Upper lobe of left lung (tissue), 6 donors: ENCODE results near the gene PRDX3. TPM values are rescaled to one million over a fixed set of nuclear protein-coding genes. Genes with fewer than 3 reads are reported as not detected.

Experiments
- ATAC-seq, 2 donors: fragments of 200-7000 bp; cut with Tn5 transposase; one replicate each; pipeline ENCODE4 v1.9.1; 2022; ENCODE audit warnings: mild to moderate bottlenecking in 2 of 2, moderate library complexity in 2 of 2; ENCODE audit not compliant: low FRiP score in 2 of 2
- DNase-seq, 2 donors: peaks; one replicate each; pipeline ENCODE4 v3.0.0-alpha.2; 2019 to 2020
- H3K27ac ChIP-seq, 4 donors: fragments of 200-600 bp; sonication (generic); one replicate each; pipeline ENCODE4 v1.5.1; 2016 to 2019
- H3K27me3 ChIP-seq, 4 donors: fragments of 200-600 bp; sonication (generic); one replicate each; pipeline ENCODE4 v1.5.1; 2017 to 2019
- H3K36me3 ChIP-seq, 4 donors: fragments of 200-600 bp; sonication (generic); one replicate each; pipeline ENCODE4 v1.5.1; 2016 to 2019
- H3K4me1 ChIP-seq, 4 donors: fragments of 200-600 bp; sonication (generic); one replicate each; pipeline ENCODE4 v1.5.1; 2018 to 2019
- H3K4me3 ChIP-seq, 4 donors: fragments of 200-600 bp; sonication (generic); one replicate each; pipeline ENCODE4 v1.5.1; 2017 to 2019; ENCODE audit warnings: mild to moderate bottlenecking in 2 of 4, moderate library complexity in 1 of 4
- H3K9me3 ChIP-seq, 4 donors: fragments of 200-600 bp; sonication (generic); one replicate each; pipeline ENCODE4 v1.5.1; 2018 to 2019
- CTCF ChIP-seq, 6 experiments: fragments of 450-650 bp in 4 of 6; fragments of 200-600 bp in 2 of 6; sonication (generic) in 2 of 6; IDR thresholded peaks; one replicate each; pipeline ENCODE4 v1.5.1; 2016 to 2019; ENCODE audit warnings: antibody characterized with exemption in 6 of 6
- EP300 ChIP-seq, 4 donors: sonication (generic); formaldehyde crosslinking; IDR thresholded peaks; one replicate each; pipeline ENCODE4 v1.5.1; 2017; ENCODE audit warnings: antibody characterized with exemption in 4 of 4, control low read depth in 2 of 4
- POLR2A ChIP-seq, 4 donors: fragments of 450-650 bp; IDR thresholded peaks; one replicate each; pipeline ENCODE4 v1.5.1; 2016 to 2017; ENCODE audit warnings: antibody characterized with exemption in 4 of 4, mild to moderate bottlenecking in 2 of 4
- POLR2AphosphoS5 ChIP-seq, 2 donors: sonication (generic); formaldehyde crosslinking; IDR thresholded peaks; one replicate each; pipeline ENCODE4 v1.5.1; 2017; ENCODE audit warnings: antibody characterized with exemption in 2 of 2
- whole genome bisulfite sequencing, 2 donors: methylation state at CpG; one replicate each; pipeline ENCODE4 v1.1.5; 2017 to 2018; 5-methylcytosine and 5-hydroxymethylcytosine counted together
- total RNA-seq, 6 donors: library from RNA; depleted of rRNA in 4 of 6; stranded (reverse); fragments of >200 nt in 4 of 6; gene quantifications; one replicate each; pipeline versions ENCODE4 v1.1.0 to v1.2.1, GENCODE V29; 2016 to 2021
- donor health status: DM: no; HTN: no; CAD: no; lungs with moderate emphysema.
- donor health status: DM: no; HTN: yes; CAD: no; lungs with severe emphysema.

PRDX3 gene
- total RNA-seq, 6 donors from 2014 or later, result 29.9 to 104 (median 85.1) TPM

- no peaks in the 10 kb centered on the region for H3K9me3 ChIP-seq
- peaks cover 11 to 18% (median 14%) of the 10 kb centered on the region in 4 donors for H3K4me1 ChIP-seq
- 0 to 2% methylated on average over 23 to 45 of the region's 90 CpGs for WGBS, 2 donors
- TF ChIP-seq POLR2AphosphoS5 (IDR thresholded peaks at IDR 0.05) (peak; percentile 64 to 66), POLR2A (IDR thresholded peaks at IDR 0.05) (peak; percentile 45 to 80 (median 65)), EP300 (IDR thresholded peaks at IDR 0.05) (peak in 1 of 4 donors; percentile 8), CTCF (IDR thresholded peaks at IDR 0.05) (peak in 3 of 6 experiments; percentile 27 to 38 (median 37))
- ATAC-seq (peak; percentile 95 to 99), DNase-seq (peak; percentile 85 to 97)
- H3K27me3 ChIP-seq, result no peaks in the 10 kb centered on the region
- H3K36me3 ChIP-seq, result peaks cover 6 to 31% (median 18%) of the 10 kb centered on the region in 4 donors
- peak within 1 kb of the TSS; percentile 85 to 91 (median 88) for H3K27ac ChIP-seq
- H3K4me3 ChIP-seq, result peak within 1 kb of the TSS; percentile 47 to 97 (median 88)
These were observed 13.2 kb downstream of the PRDX3 start, which contains the start of gene SFXN4 for GRCh38 chr10:119165171-119166117. SFXN4 (minus strand) TSS chr10:119165714; CDS start chr10:119165647, 67 bp downstream.

- Histone ChIP-seq H3K36me3 (peaks cover 0 to 18% (median 14%) of the 10 kb centered on the region in 4 donors), H3K4me1 (peaks cover 11 to 18% (median 14%) of the 10 kb centered on the region in 4 donors), H3K27ac (no peak overlapping the region), H3K9me3 (no peaks in the 10 kb centered on the region), H3K27me3 (no peaks in the 10 kb centered on the region), H3K4me3 (no peak overlapping the region)
- 91 to 94% methylated on average over 5 of the region's 5 CpGs for WGBS, 2 donors
- DNase-seq (no peak), ATAC-seq (no peak)
- TF ChIP-seq CTCF (IDR thresholded peaks at IDR 0.05) (no peak), POLR2AphosphoS5 (IDR thresholded peaks at IDR 0.05) (no peak), EP300 (IDR thresholded peaks at IDR 0.05) (no peak), POLR2A (IDR thresholded peaks at IDR 0.05) (no peak)
These were observed 16.0 kb downstream of the PRDX3 start for GRCh38 chr10:119162452-119163092.

- Histone ChIP-seq H3K4me1 (peaks cover 11 to 18% (median 14%) of the 10 kb centered on the region in 4 donors), H3K4me3 (no peak overlapping the region), H3K36me3 (peaks cover 0 to 19% (median 15%) of the 10 kb centered on the region in 4 donors), H3K9me3 (no peaks in the 10 kb centered on the region), H3K27ac (no peak overlapping the region), H3K27me3 (no peaks in the 10 kb centered on the region)
- 84 to 85% methylated on average over 9 to 11 of the region's 11 CpGs for WGBS, 2 donors
- no peak for ATAC-seq
- TF ChIP-seq CTCF (IDR thresholded peaks at IDR 0.05), result no peak
- no peak for TF ChIP-seq EP300 (IDR thresholded peaks at IDR 0.05)
- no peak for TF ChIP-seq POLR2A (IDR thresholded peaks at IDR 0.05)
- no peak for TF ChIP-seq POLR2AphosphoS5 (IDR thresholded peaks at IDR 0.05)
- DNase-seq, result no peak
These were observed 16.7 kb downstream of the PRDX3 start for GRCh38 chr10:119161680-119162451.

GRCh38 chr10:119159332-119159731 lies 19.3 kb downstream of the PRDX3 start:
- H3K27me3 ChIP-seq, result no peaks in the 10 kb centered on the region
- peak in 1 of 2 donors; percentile 32 for ATAC-seq
- no peak for TF ChIP-seq POLR2A (IDR thresholded peaks at IDR 0.05)
- TF ChIP-seq CTCF (IDR thresholded peaks at IDR 0.05), result no peak
- TF ChIP-seq POLR2AphosphoS5 (IDR thresholded peaks at IDR 0.05), result no peak
- TF ChIP-seq EP300 (IDR thresholded peaks at IDR 0.05), result no peak
- WGBS, 2 donors, result 61 to 95% methylated on average over 7 to 8 of the region's 8 CpGs
- H3K27ac ChIP-seq, result no peak overlapping the region
- no peak for DNase-seq
- H3K4me1 ChIP-seq, result peaks cover 0 to 2% (median under 1%) of the 10 kb centered on the region in 4 donors
- H3K9me3 ChIP-seq, result no peaks in the 10 kb centered on the region
- peaks cover 14 to 44% (median 38%) of the 10 kb centered on the region in 4 donors for H3K36me3 ChIP-seq
- no peak overlapping the region for H3K4me3 ChIP-seq
